ENCODE results near the gene KCNJ11.

Gene KCNJ11

GRCh38 chr11:17399236-17399635 is 10.8 kb upstream of the KCNJ11 start:
- no peak for TF ChIP-seq FOXP2 (optimal IDR thresholded peaks at IDR 0.05; ENCODE audit: borderline replicate concordance, extremely low read depth, extremely low read length, insufficient read depth)
- no peak for TF ChIP-seq REST (IDR thresholded peaks at IDR 0.05; ENCODE audit: insufficient read depth in 1 of 2, low read depth in 2 of 2, low read length in 2 of 2)

- TF ChIP-seq SIN3A (IDR thresholded peaks at IDR 0.05; ENCODE audit: borderline replicate concordance, insufficient read depth, low read length) (no peak), TAF1 (IDR thresholded peaks at IDR 0.05; ENCODE audit: borderline replicate concordance, insufficient read depth, low read length) (no peak)
Measured at GRCh38 chr11:17397311-17398002, 9.0 kb upstream of the KCNJ11 start.

- TF ChIP-seq REST (IDR thresholded peaks at IDR 0.05; ENCODE audit: insufficient read depth in 1 of 2, low read depth in 2 of 2, low read length in 2 of 2) (no peak), SIN3A (IDR thresholded peaks at IDR 0.05; ENCODE audit: borderline replicate concordance, insufficient read depth, low read length) (no peak), FOXP2 (optimal IDR thresholded peaks at IDR 0.05; ENCODE audit: borderline replicate concordance, extremely low read depth, extremely low read length, insufficient read depth) (no peak)
Measured at GRCh38 chr11:17396598-17397310, 8.3 kb upstream of the KCNJ11 start.

- TF ChIP-seq SIN3A (IDR thresholded peaks at IDR 0.05; ENCODE audit: borderline replicate concordance, insufficient read depth, low read length) (no peak), TAF1 (IDR thresholded peaks at IDR 0.05; ENCODE audit: borderline replicate concordance, insufficient read depth, low read length) (no peak), FOXP2 (optimal IDR thresholded peaks at IDR 0.05; ENCODE audit: borderline replicate concordance, extremely low read depth, extremely low read length, insufficient read depth) (no peak), REST (IDR thresholded peaks at IDR 0.05; ENCODE audit: insufficient read depth in 1 of 2, low read depth in 2 of 2, low read length in 2 of 2) (no peak), POLR2AphosphoS5 (IDR thresholded peaks at IDR 0.05; ENCODE audit: low read depth, low read length) (no peak)
Measured at GRCh38 chr11:17395978-17396377, 7.5 kb upstream of the KCNJ11 start.

- TF ChIP-seq SIN3A (IDR thresholded peaks at IDR 0.05; ENCODE audit: borderline replicate concordance, insufficient read depth, low read length): no peak
- TF ChIP-seq REST (IDR thresholded peaks at IDR 0.05; ENCODE audit: insufficient read depth in 1 of 2, low read depth in 2 of 2, low read length in 2 of 2): no peak
- no peak for TF ChIP-seq POLR2AphosphoS5 (IDR thresholded peaks at IDR 0.05; ENCODE audit: low read depth, low read length)
- no peak for TF ChIP-seq TAF1 (IDR thresholded peaks at IDR 0.05; ENCODE audit: borderline replicate concordance, insufficient read depth, low read length)
- TF ChIP-seq FOXP2 (optimal IDR thresholded peaks at IDR 0.05; ENCODE audit: borderline replicate concordance, extremely low read depth, extremely low read length, insufficient read depth): no peak
Measured at GRCh38 chr11:17395554-17395961, 7.1 kb upstream of the KCNJ11 start.

All from PFSK-1 (cell line).